Peyer's patch (tissue), 4 donors: ENCODE data around the gene SIGLECL1.

Source experiments
- POLR2A ChIP-seq, 2 donors: fragments of 450-650 bp; IDR thresholded peaks; one replicate each; pipeline ENCODE4 v1.5.1; 2017; ENCODE audit warnings: antibody characterized with exemption in 2 of 2, mild to moderate bottlenecking in 2 of 2, moderate library complexity in 2 of 2
- TF ChIP-seq, protein P1 (sequence below), 6 experiments: fragments of 450-650 bp in 4 of 6; fragments of 200-600 bp in 2 of 6; sonication (generic) in 1 of 6; IDR thresholded peaks; one replicate each; pipeline ENCODE4 v1.5.1; 2017 to 2019; ENCODE audit warnings: antibody characterized with exemption in 6 of 6, mild to moderate bottlenecking in 3 of 6, moderate library complexity in 1 of 6

DNA sequence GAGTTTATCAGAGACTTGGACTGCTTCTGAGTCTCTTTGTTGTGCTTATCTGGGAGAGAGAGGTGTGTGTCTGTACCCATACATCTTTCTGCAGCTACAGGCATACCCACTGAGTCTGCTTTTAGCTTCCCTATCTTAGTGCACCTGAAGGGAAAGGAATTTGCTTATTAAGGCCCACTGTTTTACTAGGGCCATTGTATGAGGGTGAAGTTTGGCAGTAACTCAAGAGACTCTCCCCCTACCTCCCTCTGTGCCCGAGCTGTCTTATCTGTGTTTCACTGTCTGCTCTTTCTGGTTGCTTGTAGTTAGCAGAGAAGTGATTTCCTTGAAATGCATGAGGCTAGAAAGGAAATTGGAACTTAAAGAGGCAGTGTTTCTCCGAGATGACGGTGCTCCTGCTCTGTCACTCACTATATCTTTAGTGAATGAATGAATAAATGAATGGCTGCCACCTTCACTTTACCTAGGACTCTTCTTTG, 26.7 kb upstream of the SIGLECL1 start:
- TF ChIP-seq, protein P1, sequence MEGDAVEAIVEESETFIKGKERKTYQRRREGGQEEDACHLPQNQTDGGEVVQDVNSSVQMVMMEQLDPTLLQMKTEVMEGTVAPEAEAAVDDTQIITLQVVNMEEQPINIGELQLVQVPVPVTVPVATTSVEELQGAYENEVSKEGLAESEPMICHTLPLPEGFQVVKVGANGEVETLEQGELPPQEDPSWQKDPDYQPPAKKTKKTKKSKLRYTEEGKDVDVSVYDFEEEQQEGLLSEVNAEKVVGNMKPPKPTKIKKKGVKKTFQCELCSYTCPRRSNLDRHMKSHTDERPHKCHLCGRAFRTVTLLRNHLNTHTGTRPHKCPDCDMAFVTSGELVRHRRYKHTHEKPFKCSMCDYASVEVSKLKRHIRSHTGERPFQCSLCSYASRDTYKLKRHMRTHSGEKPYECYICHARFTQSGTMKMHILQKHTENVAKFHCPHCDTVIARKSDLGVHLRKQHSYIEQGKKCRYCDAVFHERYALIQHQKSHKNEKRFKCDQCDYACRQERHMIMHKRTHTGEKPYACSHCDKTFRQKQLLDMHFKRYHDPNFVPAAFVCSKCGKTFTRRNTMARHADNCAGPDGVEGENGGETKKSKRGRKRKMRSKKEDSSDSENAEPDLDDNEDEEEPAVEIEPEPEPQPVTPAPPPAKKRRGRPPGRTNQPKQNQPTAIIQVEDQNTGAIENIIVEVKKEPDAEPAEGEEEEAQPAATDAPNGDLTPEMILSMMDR (IDR thresholded peaks at IDR 0.05), result no peak
- TF ChIP-seq POLR2A (IDR thresholded peaks at IDR 0.05), result no peak
